Mesodermal cell (in vitro differentiated cells): ENCODE data around the gene TMEM14A.

Source experiments
- H3K27ac ChIP-seq: 2 replicates; pipeline ENCODE4 v1.7.0; 2013; ENCODE audit warnings: mild to moderate bottlenecking, low read depth, low read length, moderate library complexity; ENCODE audit not compliant: severe bottlenecking
- H3K36me3 ChIP-seq: 2 replicates; pipeline ENCODE4 v1.7.1; 2013; ENCODE audit warnings: mild to moderate bottlenecking, low read length, moderate library complexity; ENCODE audit not compliant: control insufficient read depth, insufficient read depth
- H3K4me1 ChIP-seq: one replicate; pipeline ENCODE4 v1.7.1; 2013; ENCODE audit warnings: mild to moderate bottlenecking, low read length; ENCODE audit not compliant: insufficient read depth, control insufficient read depth, poor library complexity, severe bottlenecking
- H3K4me3 ChIP-seq: 2 replicates; pipeline ENCODE4 v1.7.0; 2013; ENCODE audit warnings: low read length, control low read depth, mild to moderate bottlenecking; ENCODE audit not compliant: insufficient read depth, poor library complexity, severe bottlenecking; ENCODE audit errors: extremely low read depth
- H3K9me3 ChIP-seq: 2 replicates; pipeline ENCODE4 v1.7.1; 2013; ENCODE audit warnings: mild to moderate bottlenecking, low read length, moderate library complexity; ENCODE audit not compliant: control insufficient read depth
- WGBS, 2 experiments: methylation state at CpG; one replicate each; pipeline ENCODE4 v1.1.5; 2013; ENCODE audit warnings: missing lambda C conversion rate in 2 of 2; ENCODE audit not compliant: insufficient coverage in 2 of 2; 5-methylcytosine and 5-hydroxymethylcytosine counted together

Gene TMEM14A

GRCh38 chr6:52731719-52732118, 60.8 kb downstream of the TMEM14A start:
- H3K4me3 ChIP-seq = no peak overlapping the region
- H3K9me3 ChIP-seq = no peaks in the 10 kb centered on the region
- WGBS, 2 experiments = 45 to 50% methylated on average over 2 of the region's 6 CpGs
- H3K36me3 ChIP-seq = no peaks in the 10 kb centered on the region
- no peaks in the 10 kb centered on the region for H3K4me1 ChIP-seq
- H3K27ac ChIP-seq = no peak overlapping the region

DNA sequence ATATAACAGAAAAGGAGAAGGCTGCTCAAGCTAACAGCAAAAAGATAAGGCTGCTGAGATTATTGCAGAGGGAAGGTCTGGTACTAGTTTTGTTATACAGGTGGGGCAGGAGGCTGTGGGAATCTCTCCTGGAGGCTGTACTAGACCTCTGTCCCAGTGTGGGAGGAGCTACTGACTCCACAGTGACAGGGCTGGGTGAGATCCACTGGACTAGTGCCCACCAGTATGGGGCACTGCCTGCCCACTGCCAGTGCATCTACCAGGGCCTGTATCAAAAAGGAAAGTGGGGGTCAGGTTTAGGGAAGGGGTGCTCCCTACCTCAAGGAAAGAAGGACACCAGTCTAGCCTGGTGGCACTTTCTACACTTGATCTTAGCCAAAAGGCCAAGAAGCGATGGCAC, 62.3 kb downstream of the TMEM14A start:
- 78 to 100% methylated on average over 1 of the region's 1 CpG for WGBS, 2 experiments

DNA sequence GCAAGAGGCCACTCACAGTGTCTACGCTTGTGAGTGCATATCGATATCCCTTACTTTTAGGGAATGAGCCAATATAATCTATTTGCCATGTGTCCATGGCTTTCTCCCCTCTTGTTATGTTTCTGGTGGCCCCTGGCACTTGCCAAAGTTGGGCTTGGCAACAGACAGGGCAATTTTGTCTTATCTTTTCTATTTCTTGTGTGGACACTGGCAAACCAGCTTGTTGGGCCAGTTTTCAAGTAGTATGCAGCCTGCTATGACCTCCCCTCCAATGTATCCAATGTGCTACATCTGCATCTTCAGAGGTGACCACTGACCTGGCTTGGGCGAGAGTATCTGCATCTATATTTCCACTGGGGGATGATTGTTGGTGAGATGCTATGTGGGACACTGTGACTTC, 63.2 kb downstream of the TMEM14A start:
- no peaks in the 10 kb centered on the region for H3K4me1 ChIP-seq
- 91 to 100% methylated on average over 2 of the region's 3 CpGs for WGBS, 2 experiments
- H3K27ac ChIP-seq = no peak overlapping the region
- H3K9me3 ChIP-seq = no peaks in the 10 kb centered on the region
- no peaks in the 10 kb centered on the region for H3K36me3 ChIP-seq
- H3K4me3 ChIP-seq = no peak overlapping the region

More for the DNA sequence above, 62.3 kb downstream of the TMEM14A start:
- H3K9me3 ChIP-seq = no peaks in the 10 kb centered on the region
- no peaks in the 10 kb centered on the region for H3K36me3 ChIP-seq
- no peak overlapping the region for H3K4me3 ChIP-seq
- no peaks in the 10 kb centered on the region for H3K4me1 ChIP-seq
- H3K27ac ChIP-seq = no peak overlapping the region

DNA sequence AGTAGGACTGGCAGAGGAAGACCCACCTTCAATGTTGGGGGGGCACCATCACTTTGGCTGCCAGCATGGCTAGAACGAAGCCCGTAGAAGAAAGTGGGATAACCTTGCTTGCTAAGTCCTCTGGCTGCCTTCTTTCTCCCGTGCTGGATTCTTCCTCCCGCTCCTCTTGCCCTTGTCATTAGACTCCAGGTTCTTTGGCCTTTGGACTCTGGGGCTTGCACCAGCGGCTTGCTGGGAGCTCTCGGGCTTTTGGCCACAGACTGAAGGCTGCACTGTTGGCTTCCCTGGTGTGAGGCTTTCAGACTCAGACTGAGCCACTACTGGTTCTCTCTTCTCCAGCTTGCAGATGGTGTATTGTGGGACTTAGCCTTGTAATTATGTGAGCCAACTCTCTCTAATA, 64.2 kb downstream of the TMEM14A start:
- Histone ChIP-seq H3K4me1 (no peaks in the 10 kb centered on the region), H3K27ac (no peak overlapping the region), H3K4me3 (no peak overlapping the region), H3K9me3 (no peaks in the 10 kb centered on the region), H3K36me3 (no peaks in the 10 kb centered on the region)
- WGBS, 2 experiments = 93 to 95% methylated on average over 6 of the region's 6 CpGs

DNA sequence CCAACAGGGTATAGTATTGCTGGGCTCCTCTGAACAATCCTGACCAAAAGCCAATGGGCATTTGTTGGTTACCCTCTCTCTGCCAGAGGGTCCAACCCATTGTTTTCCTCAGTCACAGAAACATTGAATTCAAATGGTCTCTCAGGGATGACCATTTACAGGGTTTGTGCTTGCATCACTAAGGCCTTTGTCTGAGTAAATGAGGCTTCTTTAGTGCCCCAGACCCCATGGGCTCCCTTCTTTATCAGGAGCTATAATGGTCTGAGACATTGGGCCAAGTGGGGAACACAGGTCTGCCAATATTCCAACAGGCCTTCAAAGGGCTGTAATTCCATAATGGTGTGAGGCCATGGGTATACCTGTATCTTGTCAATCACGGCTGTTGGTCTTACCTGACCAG, 65.2 kb downstream of the TMEM14A start:
- no peaks in the 10 kb centered on the region for H3K4me1 ChIP-seq
- no peaks in the 10 kb centered on the region for H3K9me3 ChIP-seq
- 63 to 67% methylated on average over 1 of the region's 1 CpG for WGBS, 2 experiments
- no peaks in the 10 kb centered on the region for H3K36me3 ChIP-seq
- H3K4me3 ChIP-seq = no peak overlapping the region
- no peak overlapping the region for H3K27ac ChIP-seq
